Right atrium auricular region (tissue), 2 donors: ENCODE results near the gene XYLB. TPM values are rescaled to one million over a fixed set of nuclear protein-coding genes. Genes with fewer than 3 reads are reported as not detected.
A peak's percentile ranks its signal among the peaks of the same experiment; 100 is the strongest.

Experiments used
- DNase-seq: peaks from one replicate; pipeline ENCODE4 v3.0.0-alpha.2; 2019; ENCODE audit warnings: low spot score
- H3K27ac ChIP-seq, 2 donors: fragments of 200-600 bp; sonication (generic); 1 replicate in 1 of 2; 2 replicates in 1 of 2; pipeline ENCODE4 v1.5.1; 2016 to 2019
- H3K27me3 ChIP-seq, 2 donors: fragments of 200-600 bp; sonication (generic); one replicate each; pipeline versions ENCODE4 v1.5.1 to v1.6.0; 2017 to 2019
- H3K36me3 ChIP-seq: fragments of 200-600 bp; sonication (generic); one replicate; pipeline ENCODE4 v1.5.1; 2016
- H3K4me1 ChIP-seq, 2 donors: fragments of 200-600 bp; sonication (generic); one replicate each; pipeline versions ENCODE4 v1.5.1 to v1.6.0; 2017 to 2019
- H3K4me3 ChIP-seq, 2 donors: fragments of 200-600 bp; sonication (generic); 1 replicate in 1 of 2; 2 replicates in 1 of 2; pipeline ENCODE4 v1.5.1; 2017 to 2019; ENCODE audit warnings: mild to moderate bottlenecking in 1 of 2, moderate library complexity in 1 of 2
- H3K9me3 ChIP-seq, 2 donors: fragments of 200-600 bp; sonication (generic); one replicate each; pipeline ENCODE4 v1.5.1; 2019
- CTCF ChIP-seq, 2 donors: fragments of 200-600 bp; sonication (generic); IDR thresholded peaks; one replicate each; pipeline ENCODE4 v1.5.1; 2019; ENCODE audit warnings: antibody characterized with exemption in 2 of 2
- total RNA-seq, 2 donors: library from RNA; depleted of rRNA; stranded (reverse); fragments of >200 nt; gene quantifications; one replicate each; pipeline ENCODE4 v1.1.0, GENCODE V29; 2016

XYLB gene
- total RNA-seq, 2 donors from 2014 or later, result 0.70 to 0.79 TPM

- no peaks in the 10 kb centered on the region for H3K9me3 ChIP-seq
- peak overlapping the region in 1 of 2 donors; percentile 71 for H3K4me3 ChIP-seq
- DNase-seq, result no peak
- H3K27ac ChIP-seq, result no peak overlapping the region
- TF ChIP-seq CTCF (IDR thresholded peaks at IDR 0.05), result no peak
- H3K4me1 ChIP-seq, result no peaks in the 10 kb centered on the region
- no peaks in the 10 kb centered on the region for H3K27me3 ChIP-seq
- no peaks in the 10 kb centered on the region for H3K36me3 ChIP-seq
Measured at GRCh38 chr3:38345879-38346586, 552 bp upstream of the XYLB start.

- no peak for TF ChIP-seq CTCF (IDR thresholded peaks at IDR 0.05)
- Histone ChIP-seq H3K9me3 (no peaks in the 10 kb centered on the region), H3K4me1 (no peaks in the 10 kb centered on the region), H3K36me3 (no peaks in the 10 kb centered on the region), H3K4me3 (peak overlapping the region; percentile 61 to 71), H3K27me3 (no peaks in the 10 kb centered on the region), H3K27ac (no peak overlapping the region)
- no peak for DNase-seq
Measured at GRCh38 chr3:38347421-38348200, 1.0 kb downstream of the XYLB start.

GRCh38 chr3:38348903-38349302 is 2.3 kb downstream of the XYLB start:
- Histone ChIP-seq H3K27me3 (no peaks in the 10 kb centered on the region), H3K36me3 (no peaks in the 10 kb centered on the region), H3K4me1 (no peaks in the 10 kb centered on the region), H3K4me3 (no peak overlapping the region), H3K27ac (no peak overlapping the region), H3K9me3 (no peaks in the 10 kb centered on the region)
- TF ChIP-seq CTCF (IDR thresholded peaks at IDR 0.05), result no peak
- DNase-seq, result no peak

- no peaks in the 10 kb centered on the region for H3K27me3 ChIP-seq
- no peaks in the 10 kb centered on the region for H3K4me1 ChIP-seq
- DNase-seq, result no peak
- H3K27ac ChIP-seq, result no peak overlapping the region
- H3K9me3 ChIP-seq, result no peaks in the 10 kb centered on the region
- TF ChIP-seq CTCF (IDR thresholded peaks at IDR 0.05), result no peak
- H3K36me3 ChIP-seq, result no peaks in the 10 kb centered on the region
- no peak overlapping the region for H3K4me3 ChIP-seq
Measured at GRCh38 chr3:38349684-38350359, 3.2 kb downstream of the XYLB start.

GRCh38 chr3:38353151-38353550 is 6.6 kb downstream of the XYLB start:
- no peak for DNase-seq
- Histone ChIP-seq H3K36me3 (no peaks in the 10 kb centered on the region), H3K4me1 (no peaks in the 10 kb centered on the region), H3K9me3 (no peaks in the 10 kb centered on the region), H3K27me3 (no peaks in the 10 kb centered on the region), H3K27ac (no peak overlapping the region), H3K4me3 (no peak overlapping the region)
- no peak for TF ChIP-seq CTCF (IDR thresholded peaks at IDR 0.05)
